HG03108 (cell line): ENCODE data around the gene PCGF2.
"Not testable (repeated sequence)": the region's sequence is repeated elsewhere in the genome, so short reads cannot be mapped to it uniquely, and the experiment has no call there.

Source experiments
- ATAC-seq: cut with Tn5 transposase; IDR thresholded peaks from one replicate; pipeline ENCODE4 v1.9.1; 2021; ENCODE audit warnings: moderate library complexity; ENCODE audit not compliant: unreplicated experiment

The PCGF2 gene

DNA sequence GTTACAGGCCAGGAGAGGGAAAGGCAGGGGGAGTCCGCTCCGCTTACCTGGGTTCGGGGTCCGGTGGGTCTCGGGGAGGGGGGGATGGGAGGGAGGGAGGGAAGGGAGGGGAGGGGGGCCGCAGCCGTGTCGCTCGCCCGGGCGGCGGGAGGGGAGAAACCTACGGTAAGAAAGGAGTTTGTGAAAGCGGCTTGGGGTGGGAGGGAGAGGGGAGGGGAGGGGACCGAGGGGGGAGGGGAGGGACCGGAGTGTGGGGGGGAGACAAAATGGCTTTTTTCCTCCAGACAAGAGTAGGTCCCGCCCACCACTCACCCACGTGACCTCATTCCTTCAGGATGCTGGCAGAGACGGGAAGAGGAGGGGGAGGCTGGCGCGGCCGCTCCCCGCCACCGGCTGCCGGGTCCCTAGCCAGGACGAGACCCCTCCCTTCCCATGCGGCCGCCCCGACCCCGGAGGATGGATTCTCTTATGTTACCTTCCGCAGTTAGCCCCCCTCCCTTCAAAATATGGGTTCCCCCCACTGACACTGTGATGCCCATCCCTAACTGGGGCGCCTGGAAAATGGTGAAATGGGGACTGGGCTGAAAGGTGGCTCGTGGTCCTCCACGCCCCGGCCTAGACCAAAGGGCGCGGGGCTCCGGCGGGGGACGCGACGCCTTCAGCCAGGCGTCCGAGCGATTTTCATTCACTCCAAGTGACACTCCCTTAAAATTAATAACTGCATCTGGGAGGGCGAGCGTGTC lies at the start of gene PCGF2:
TSS of gene PCGF2 (minus strand) at position 188 of the 743 bp plus-strand sequence. CDS start 7,934 bp downstream, outside the sequence.
- no peak for ATAC-seq

- no peak for ATAC-seq
Measured at GRCh38 chr17:38797828-38798227, 49.7 kb upstream of the PCGF2 start.

- ATAC-seq = no peak
Measured at GRCh38 chr17:38797158-38797490, 49.0 kb upstream of the PCGF2 start.

DNA sequence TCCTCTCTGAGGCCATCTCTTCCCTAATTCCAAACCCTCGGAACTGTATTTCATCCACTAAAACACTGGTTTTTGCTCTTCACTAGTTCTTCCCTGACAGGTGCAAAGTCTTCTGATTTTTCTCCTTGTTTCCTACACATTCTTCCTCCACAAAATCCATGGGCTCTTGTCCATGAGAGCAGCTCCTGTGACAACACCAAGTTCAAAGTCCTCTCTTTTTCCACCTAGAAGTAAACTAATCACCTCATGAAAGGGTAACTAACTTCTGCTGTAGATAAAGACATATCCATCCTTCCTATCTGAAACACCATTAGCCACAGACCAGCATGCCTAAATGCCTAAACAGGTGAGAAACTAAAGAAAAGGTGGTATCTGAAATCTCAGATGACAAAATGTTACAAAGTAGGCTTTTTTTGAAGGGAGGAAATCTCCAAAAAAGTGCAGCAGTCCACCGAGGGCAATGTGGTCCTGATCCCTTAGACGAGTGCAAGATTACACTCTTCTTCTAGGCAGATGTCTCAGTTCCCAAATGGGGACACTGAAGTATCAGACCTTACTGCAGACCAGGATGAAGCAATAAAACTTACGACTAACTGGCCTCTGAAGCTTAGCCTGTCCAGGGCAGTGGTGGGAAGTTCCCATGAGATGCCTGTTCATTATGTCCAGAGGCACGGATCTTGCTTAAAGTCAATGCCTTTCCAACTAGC lies 48.5 kb upstream of the PCGF2 start:
- ATAC-seq = no peak

- ATAC-seq = no peak
Measured at GRCh38 chr17:38794221-38794620, 46.1 kb upstream of the PCGF2 start.

DNA sequence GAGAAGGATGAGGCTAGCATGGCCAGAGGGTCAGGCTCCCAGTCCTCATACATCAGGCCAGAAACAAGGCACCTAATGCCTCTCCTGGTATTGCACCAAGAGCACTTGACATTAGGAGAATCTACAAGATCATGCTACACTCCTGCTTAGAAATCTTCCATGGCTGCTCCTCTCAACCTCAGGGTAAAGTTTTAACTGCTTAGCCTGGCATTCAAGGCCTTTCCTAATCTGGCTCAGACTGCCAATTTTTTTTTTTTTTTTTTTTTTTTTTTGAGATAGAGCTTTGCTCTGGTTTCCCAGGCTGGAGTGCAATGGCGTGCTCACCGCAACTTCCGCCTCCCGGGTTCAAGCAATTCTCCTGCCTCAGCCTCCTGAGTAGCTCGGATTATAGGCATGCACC lies 43.0 kb upstream of the PCGF2 start:
- ATAC-seq = no peak

DNA sequence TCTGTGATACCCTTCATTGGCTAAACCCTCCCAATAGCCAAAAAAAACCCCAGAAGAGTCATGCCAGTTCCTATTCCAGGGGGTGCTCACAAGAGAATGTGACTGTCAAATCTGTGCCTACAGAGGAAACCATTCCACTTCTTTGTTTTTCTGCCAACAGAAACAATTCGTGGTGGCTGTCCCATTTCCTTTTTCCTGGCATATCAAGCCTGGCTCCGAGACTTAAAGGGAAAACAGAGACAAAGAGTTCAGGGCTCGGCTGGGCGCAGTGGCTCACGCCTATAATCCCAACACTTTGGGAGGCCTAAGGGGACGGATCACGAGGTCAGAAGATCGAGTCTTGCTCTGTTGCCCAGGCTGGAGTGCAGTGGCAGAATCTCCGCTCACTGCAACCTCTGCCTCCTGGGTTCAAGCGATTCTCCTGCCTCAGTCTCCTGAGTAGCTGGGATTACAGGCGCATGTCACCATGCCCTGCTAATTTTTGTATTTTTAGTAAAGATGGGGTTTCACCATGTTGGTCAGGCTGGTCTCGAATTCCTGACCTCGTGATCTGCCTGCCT lies 42.1 kb upstream of the PCGF2 start:
- ATAC-seq = not testable (repeated sequence)

GRCh38 chr17:38789185-38789584 lies 41.0 kb upstream of the PCGF2 start:
- no peak for ATAC-seq

GRCh38 chr17:38787999-38788398 lies 39.9 kb upstream of the PCGF2 start:
- ATAC-seq = not testable (repeated sequence)

GRCh38 chr17:38786372-38786771 lies 38.2 kb upstream of the PCGF2 start:
- no peak for ATAC-seq

DNA sequence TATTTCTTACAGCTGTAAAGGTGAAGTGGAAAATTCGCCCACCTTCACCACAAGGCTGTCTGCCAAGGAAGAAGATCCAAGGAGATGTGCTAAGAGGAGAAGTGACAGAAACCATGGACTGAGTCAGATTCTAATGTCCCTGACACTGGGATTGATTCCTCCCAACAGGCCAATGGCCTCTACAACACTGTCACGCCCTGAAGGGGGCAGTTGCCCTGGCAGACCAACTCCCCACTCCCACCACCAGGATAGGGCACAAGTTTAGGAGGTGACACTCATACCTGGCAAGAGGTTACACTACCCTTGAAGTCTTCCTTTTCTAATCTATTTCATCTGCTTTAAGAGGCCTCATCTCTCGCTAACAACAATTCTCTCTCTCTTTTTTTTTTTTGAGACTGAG lies 35.1 kb upstream of the PCGF2 start:
- ATAC-seq = no peak

DNA sequence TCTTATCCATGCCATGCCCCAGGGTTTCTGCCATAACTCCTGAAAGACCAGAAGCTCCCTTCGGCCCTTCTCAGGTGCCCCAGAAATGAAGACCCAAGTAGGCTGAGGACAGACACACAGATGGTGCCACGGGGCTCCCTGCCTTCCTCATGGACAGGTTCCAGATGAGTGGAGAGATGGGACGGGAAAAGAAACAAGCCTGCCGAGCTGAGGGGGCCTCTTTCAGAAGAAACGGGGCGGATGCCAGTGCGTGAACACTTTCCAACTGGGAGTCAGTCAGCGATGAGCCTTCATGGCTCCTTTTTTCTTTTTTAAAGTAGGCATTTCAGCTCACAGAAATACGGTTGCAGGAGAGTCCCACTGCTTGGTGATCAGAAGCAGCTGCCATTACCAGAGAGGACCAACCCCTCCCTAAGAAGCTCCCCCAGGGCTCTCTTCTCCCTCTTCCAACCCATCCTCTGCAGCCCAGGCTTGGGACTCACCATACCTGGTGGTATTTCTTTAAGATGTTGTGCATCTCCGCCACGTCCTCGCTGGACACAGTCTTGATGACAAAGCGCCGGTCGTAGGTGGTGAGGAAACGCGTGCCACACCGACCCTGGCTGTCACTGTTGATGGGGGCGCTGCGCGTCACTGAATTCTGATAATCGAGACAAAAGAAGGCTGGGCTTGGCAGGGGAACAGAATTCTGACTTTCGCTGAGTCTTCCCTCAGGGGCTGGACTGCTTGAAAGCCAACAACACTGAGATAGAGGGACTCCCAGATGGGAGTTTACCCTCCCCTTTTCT lies 32.0 kb upstream of the PCGF2 start:
- ATAC-seq = no peak

GRCh38 chr17:38777641-38778250 lies 29.6 kb upstream of the PCGF2 start:
- no peak for ATAC-seq

DNA sequence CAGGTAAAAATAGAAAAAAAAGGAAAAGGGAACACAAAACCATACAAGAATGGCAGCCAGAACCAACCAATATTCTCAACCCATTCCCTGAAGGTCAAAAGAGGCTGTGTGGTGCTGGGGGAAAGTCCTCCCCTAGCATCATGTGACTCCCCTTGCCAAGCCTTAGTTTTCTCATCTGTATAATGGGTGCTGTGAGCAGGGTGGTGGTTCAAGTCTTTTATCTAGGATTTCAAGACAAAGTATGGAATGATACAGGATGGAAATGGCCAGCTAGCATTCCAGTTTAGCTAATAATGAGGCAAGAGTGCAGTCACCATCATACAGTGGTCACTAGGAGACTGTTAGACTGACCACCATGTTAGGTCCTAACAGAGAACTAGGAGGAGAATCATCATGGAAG lies 25.1 kb upstream of the PCGF2 start:
- no peak for ATAC-seq

DNA sequence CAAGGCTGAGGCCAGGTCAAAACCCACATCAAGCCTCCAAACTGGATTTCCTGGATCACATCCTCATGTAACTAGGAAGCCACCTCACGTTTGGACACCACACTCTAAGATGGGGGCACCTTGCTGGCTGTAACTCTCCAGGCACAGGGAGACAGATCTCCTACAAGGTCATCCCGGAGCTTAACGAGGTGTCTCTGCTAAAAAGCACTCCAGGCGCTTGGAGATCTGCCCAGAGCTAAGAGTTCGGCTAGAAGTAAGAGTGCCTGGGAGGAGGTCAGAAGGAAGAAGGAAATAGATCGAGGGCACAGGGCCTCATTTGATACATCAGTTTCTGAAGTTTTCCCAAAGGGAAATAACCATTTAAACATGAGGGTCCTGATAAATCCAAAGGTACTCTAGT lies 20.3 kb upstream of the PCGF2 start:
- ATAC-seq = no peak

GRCh38 chr17:38766341-38766740 lies 18.2 kb upstream of the PCGF2 start:
- ATAC-seq = no peak

GRCh38 chr17:38762231-38762630 lies 14.1 kb upstream of the PCGF2 start:
- no peak for ATAC-seq

- no peak for ATAC-seq
Measured at GRCh38 chr17:38761612-38762011, 13.5 kb upstream of the PCGF2 start.

DNA sequence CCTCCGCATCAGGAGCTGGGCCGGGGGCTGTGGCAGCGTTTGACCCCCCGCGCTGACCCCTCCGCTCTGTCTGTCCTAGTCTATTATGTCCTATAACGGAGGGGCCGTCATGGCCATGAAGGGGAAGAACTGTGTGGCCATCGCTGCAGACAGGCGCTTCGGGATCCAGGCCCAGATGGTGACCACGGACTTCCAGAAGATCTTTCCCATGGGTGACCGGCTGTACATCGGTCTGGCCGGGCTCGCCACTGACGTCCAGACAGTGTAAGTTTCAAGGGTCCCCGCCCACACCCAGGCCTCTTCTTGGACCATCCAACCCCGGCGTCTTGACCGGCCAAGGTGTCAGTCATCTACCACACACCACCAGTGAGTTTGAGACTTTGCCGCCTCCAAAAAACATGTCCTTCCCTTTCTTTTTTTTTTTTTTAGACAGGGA lies 5.0 kb upstream of the PCGF2 start:
- no peak for ATAC-seq

DNA sequence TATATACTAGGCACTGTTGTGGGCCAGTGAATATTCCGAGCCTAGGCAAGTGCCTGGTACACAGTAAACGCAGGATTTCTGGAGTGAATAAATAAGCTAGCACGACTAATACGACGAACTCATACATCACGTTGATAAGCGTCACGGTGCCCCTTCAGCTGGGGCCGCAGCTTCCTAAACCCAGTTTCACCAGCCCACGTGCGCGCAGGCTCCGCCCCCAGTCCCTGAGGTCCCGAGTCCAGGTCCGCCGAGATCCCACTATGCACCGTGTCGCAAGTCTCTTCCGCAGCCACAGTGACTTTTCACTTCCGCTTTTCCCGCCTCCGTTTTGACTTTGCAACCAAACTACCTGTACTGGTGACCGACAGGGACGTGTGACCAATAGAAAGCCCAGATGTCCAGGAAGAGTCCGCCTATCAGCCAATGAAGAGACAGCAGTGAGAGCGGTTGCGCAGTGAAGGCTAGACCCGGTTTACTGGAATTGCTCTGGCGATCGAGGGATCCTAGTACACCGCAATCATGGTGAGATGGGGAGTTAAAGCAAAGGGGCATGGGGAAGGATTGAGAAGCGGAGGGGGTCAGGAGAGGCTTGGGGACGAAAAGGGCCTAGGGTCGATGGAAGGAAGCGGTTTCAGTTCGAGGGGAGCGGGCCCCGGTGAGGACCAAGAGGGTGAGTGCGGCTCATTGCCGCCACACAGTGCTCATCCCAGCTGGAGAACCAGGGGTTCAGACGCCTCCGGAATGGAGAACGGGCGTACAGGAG lies 4.4 kb upstream of the PCGF2 start, which contains the start of gene PSMB3:
TSS of gene PSMB3 (plus strand) at position 434 of the 763 bp plus-strand sequence. CDS start at position 520, 86 bp downstream.
- peak; percentile 79 for ATAC-seq
